Inflammatory macrophage (primary cell): ENCODE results near the gene ERMAP.

ENCODE experiments used
- DNase-seq, 2 donors: peaks; one replicate each; pipeline ENCODE4 v3.0.0-alpha.2; 2020 to 2022

ERMAP gene

GRCh38 chr1:42876009-42876408, 59.1 kb downstream of the ERMAP start:
- DNase-seq, result no peak

GRCh38 chr1:42877380-42877779, 60.5 kb downstream of the ERMAP start:
- DNase-seq, result no peak

GRCh38 chr1:42880384-42880783, 63.5 kb downstream of the ERMAP start:
- DNase-seq, result no peak

- no peak for DNase-seq
Observed at GRCh38 chr1:42886046-42886739, 69.3 kb downstream of the ERMAP start.

- no peak for DNase-seq
Observed at GRCh38 chr1:42886800-42887199, 69.9 kb downstream of the ERMAP start.

GRCh38 chr1:42887366-42887765, 70.4 kb downstream of the ERMAP start:
- no peak for DNase-seq

- no peak for DNase-seq
Observed at GRCh38 chr1:42888013-42888633, 71.2 kb downstream of the ERMAP start.

GRCh38 chr1:42889264-42889663, 72.3 kb downstream of the ERMAP start:
- no peak for DNase-seq

- no peak for DNase-seq
Observed at GRCh38 chr1:42891465-42892138, 74.7 kb downstream of the ERMAP start.
